Measurements from ENCODE around the gene TGIF1.

The TGIF1 gene

GRCh38 chr18:3429121-3429520 lies 20.9 kb upstream of the TGIF1 start:
- no peak for DNase-seq (ENCODE audit: low read depth, low spot score)

- no peak for DNase-seq (ENCODE audit: low read depth, low spot score)
These were observed 15.3 kb upstream of the TGIF1 start for GRCh38 chr18:3434685-3435084.

GRCh38 chr18:3440341-3440740 lies 9.6 kb upstream of the TGIF1 start:
- no peak for DNase-seq (ENCODE audit: low read depth, low spot score)

GRCh38 chr18:3441290-3441689 lies 8.7 kb upstream of the TGIF1 start:
- no peak for DNase-seq (ENCODE audit: low read depth, low spot score)

- DNase-seq (ENCODE audit: low read depth, low spot score), result no peak
These were observed 7.1 kb upstream of the TGIF1 start for GRCh38 chr18:3442919-3443318.

GRCh38 chr18:3444296-3444695 lies 5.7 kb upstream of the TGIF1 start:
- DNase-seq (ENCODE audit: low read depth, low spot score), result no peak

GRCh38 chr18:3444954-3445353 lies 5.0 kb upstream of the TGIF1 start:
- DNase-seq (ENCODE audit: low read depth, low spot score), result no peak

GRCh38 chr18:3447068-3447894 lies 2.7 kb upstream of the TGIF1 start:
- DNase-seq (ENCODE audit: low read depth, low spot score), result no peak

GRCh38 chr18:3447895-3448837 lies 1.8 kb upstream of the TGIF1 start:
- DNase-seq (ENCODE audit: low read depth, low spot score), result peak; percentile 48

GRCh38 chr18:3448838-3449511 lies 997 bp upstream of the TGIF1 start:
- DNase-seq (ENCODE audit: low read depth, low spot score), result peak; percentile 10

- DNase-seq (ENCODE audit: low read depth, low spot score), result peak; percentile 49
These were observed 410 bp upstream of the TGIF1 start for GRCh38 chr18:3449512-3450011.

- no peak for DNase-seq (ENCODE audit: low read depth, low spot score)
These were observed 819 bp downstream of the TGIF1 start for GRCh38 chr18:3450799-3451182.

GRCh38 chr18:3451183-3451988 lies 1.4 kb downstream of the TGIF1 start:
- DNase-seq (ENCODE audit: low read depth, low spot score), result peak; percentile 68

GRCh38 chr18:3451989-3452749 lies 2.2 kb downstream of the TGIF1 start:
- no peak for DNase-seq (ENCODE audit: low read depth, low spot score)

GRCh38 chr18:3452750-3453539 lies 3.0 kb downstream of the TGIF1 start:
- DNase-seq (ENCODE audit: low read depth, low spot score), result no peak

- DNase-seq (ENCODE audit: low read depth, low spot score), result no peak
These were observed 3.8 kb downstream of the TGIF1 start for GRCh38 chr18:3453540-3454364.

GRCh38 chr18:3454365-3455089 lies 4.6 kb downstream of the TGIF1 start:
- no peak for DNase-seq (ENCODE audit: low read depth, low spot score)

GRCh38 chr18:3455090-3455635 lies 5.2 kb downstream of the TGIF1 start:
- no peak for DNase-seq (ENCODE audit: low read depth, low spot score)
